H1 (cell line): ENCODE results near the gene WDR90. TPM values are rescaled to one million over a fixed set of nuclear protein-coding genes. Genes with fewer than 3 reads are reported as not detected.
A peak's percentile ranks its signal among the peaks of the same experiment; 100 is the strongest.

Experiments
- CTCF ChIA-PET: fragments of 300-600 bp; sonication (Branson Sonifier 250); formaldehyde crosslinking; loops from one replicate; lab custom pipeline; 2021; ENCODE audit not compliant: partially characterized antibody; lab: Charles Lee
- POLR2A ChIA-PET: fragments of 300-600 bp; sonication (Branson Sonifier 250); formaldehyde crosslinking; loops from one replicate; lab custom pipeline; 2021; ENCODE audit warnings: inconsistent platforms; ENCODE audit not compliant: partially characterized antibody; lab: Charles Lee
- DNase-seq, 2 experiments: peaks; one replicate each; pipeline versions ENCODE4 v3.0.0 to v3.0.0-alpha.2; 2010 to 2022; ENCODE audit warnings: low spot score in 2 of 2, low read depth in 1 of 2, mixed read lengths in 1 of 2
- FAIRE-seq: peaks from 2 replicates; lab custom pipeline; 2011; peaks lifted over from hg19 to GRCh38; lab: Jason Lieb, UNC
- H2AFZ ChIP-seq: 2 replicates; pipeline ENCODE4 v1.8.1; 2012; ENCODE audit warnings: low read length, inconsistent platforms
- H2AK5ac ChIP-seq: 2 replicates; pipeline ENCODE4 v1.6.1; 2013; ENCODE audit warnings: low read depth, low read length
- H2BK120ac ChIP-seq: replicated peaks from 2 replicates; pipeline ENCODE3; 2013; ENCODE audit warnings: low read depth, low read length, inconsistent platforms
- H2BK12ac ChIP-seq: 2 replicates; pipeline ENCODE4 v1.6.1; 2013; ENCODE audit warnings: low read depth, low read length
- H2BK15ac ChIP-seq: 2 replicates; pipeline ENCODE4 v1.6.1; 2013; ENCODE audit warnings: low read length
- H2BK20ac ChIP-seq: 2 replicates; pipeline ENCODE4 v1.6.1; 2013; ENCODE audit warnings: low read length
- H2BK5ac ChIP-seq: 2 replicates; pipeline ENCODE4 v1.6.1; 2013; ENCODE audit warnings: low read depth, low read length
- H3K14ac ChIP-seq: 2 replicates; pipeline ENCODE4 v1.6.1; 2013; ENCODE audit warnings: inconsistent platforms; ENCODE audit not compliant: insufficient read length
- H3K18ac ChIP-seq: 2 replicates; pipeline ENCODE4 v1.6.1; 2013; ENCODE audit warnings: low read length; ENCODE audit errors: extremely low read depth
- H3K23ac ChIP-seq: 2 replicates; pipeline ENCODE4 v1.6.1; 2013; ENCODE audit warnings: inconsistent platforms; ENCODE audit not compliant: insufficient read length
- H3K23me2 ChIP-seq: 2 replicates; pipeline ENCODE4 v1.6.1; 2013; ENCODE audit warnings: low read depth, low read length
- H3K27ac ChIP-seq: 2 replicates; pipeline ENCODE4 v1.6.1; 2011; ENCODE audit warnings: low read depth, low read length, inconsistent platforms
- H3K27me3 ChIP-seq, 4 experiments: replicated peaks in 1 of 4; 1 replicate in 1 of 4; 2 replicates in 3 of 4; pipeline versions ENCODE4 v1.6.1 to v1.8.1; 2011 to 2013; ENCODE audit warnings: low read length in 3 of 4, mild to moderate bottlenecking in 3 of 4, inconsistent platforms in 2 of 4, mixed read lengths in 2 of 4, moderate library complexity in 1 of 4; ENCODE audit not compliant: control insufficient read depth in 3 of 4, insufficient read depth in 3 of 4; ENCODE audit errors: extremely low read depth in 1 of 4
- H3K36me3 ChIP-seq, 4 experiments: 2 replicates each; pipeline versions ENCODE4 v1.6.1 to v1.8.1; 2011 to 2013; ENCODE audit warnings: mild to moderate bottlenecking in 4 of 4, low read length in 3 of 4, moderate library complexity in 2 of 4, control low read depth in 1 of 4, inconsistent platforms in 1 of 4; ENCODE audit not compliant: insufficient read depth in 4 of 4, control insufficient read depth in 2 of 4
- H3K4ac ChIP-seq: replicated peaks from 2 replicates; pipeline ENCODE3; 2013; ENCODE audit warnings: low read length, low read depth, mixed read lengths, inconsistent platforms; ENCODE audit not compliant: insufficient read length
- H3K4me1 ChIP-seq, 4 experiments: replicated peaks in 1 of 4; 1 replicate in 1 of 4; 2 replicates in 3 of 4; pipeline versions ENCODE4 v1.6.1 to v1.8.1; 2011 to 2013; ENCODE audit warnings: low read length in 3 of 4, inconsistent platforms in 2 of 4, mixed read lengths in 1 of 4; ENCODE audit not compliant: insufficient read depth in 4 of 4, control insufficient read depth in 3 of 4
- H3K4me2 ChIP-seq, 2 experiments: 2 replicates each; pipeline versions ENCODE4 v1.6.1 to v1.8.1; 2011 to 2013; ENCODE audit warnings: low read depth in 2 of 2, low read length in 2 of 2, control low read depth in 1 of 2, inconsistent platforms in 1 of 2, mild to moderate bottlenecking in 1 of 2; ENCODE audit not compliant: insufficient read depth in 1 of 2
- H3K4me3 ChIP-seq, 4 experiments: fragments of 200-600, 300-600 bp in 1 of 4; sonication (generic), shearing (Covaris generic), sonication (Bioruptor Twin) in 1 of 4; 2 replicates each; pipeline versions ENCODE4 v1.5.1 to v1.8.1; 2011 to 2016; ENCODE audit warnings: low read length in 4 of 4, low read depth in 3 of 4, control low read depth in 2 of 4, inconsistent platforms in 2 of 4, mild to moderate bottlenecking in 2 of 4, mixed read lengths in 1 of 4, moderate library complexity in 1 of 4; ENCODE audit not compliant: insufficient read depth in 2 of 4; ENCODE audit errors: extremely low read depth in 1 of 4
- H3K56ac ChIP-seq: replicated peaks from 2 replicates; pipeline ENCODE3; 2013; ENCODE audit warnings: low read depth, mild to moderate bottlenecking, mixed read lengths, low read length, inconsistent platforms; ENCODE audit not compliant: insufficient read length
- H3K79me1 ChIP-seq: 2 replicates; pipeline ENCODE4 v1.6.1; 2013; ENCODE audit warnings: low read depth, low read length, control low read depth
- H3K79me2 ChIP-seq, 2 experiments: 2 replicates each; pipeline versions ENCODE4 v1.6.1 to v1.8.1; 2012 to 2013; ENCODE audit warnings: low read length in 2 of 2, mild to moderate bottlenecking in 2 of 2, inconsistent platforms in 1 of 2; ENCODE audit not compliant: insufficient read depth in 2 of 2, control insufficient read depth in 1 of 2
- H3K9ac ChIP-seq, 4 experiments: replicated peaks in 1 of 4; 1 replicate in 1 of 4; 2 replicates in 3 of 4; pipeline versions ENCODE4 v1.6.1 to v1.8.1; 2011 to 2013; ENCODE audit warnings: low read depth in 3 of 4, low read length in 3 of 4, control low read depth in 2 of 4, mild to moderate bottlenecking in 2 of 4, moderate library complexity in 2 of 4, inconsistent platforms in 1 of 4; ENCODE audit errors: extremely low read depth in 1 of 4
- H3K9me3 ChIP-seq, 2 experiments: 2 replicates each; pipeline versions ENCODE4 v1.6.1 to v1.8.1; 2012 to 2013; ENCODE audit warnings: mild to moderate bottlenecking in 2 of 2, moderate library complexity in 2 of 2, control low read depth in 1 of 2, inconsistent platforms in 1 of 2, low read depth in 1 of 2, low read length in 1 of 2, mixed read lengths in 1 of 2; ENCODE audit not compliant: insufficient read depth in 2 of 2
- H4K20me1 ChIP-seq, 2 experiments: replicated peaks in 1 of 2; 2 replicates each; pipeline versions ENCODE3 to v1.8.1; 2011 to 2013; ENCODE audit warnings: inconsistent platforms in 2 of 2, low read length in 2 of 2, mild to moderate bottlenecking in 1 of 2; ENCODE audit not compliant: insufficient read depth in 2 of 2, control insufficient read depth in 1 of 2
- H4K5ac ChIP-seq: 2 replicates; pipeline ENCODE4 v1.6.1; 2013; ENCODE audit warnings: low read length, low read depth, mixed read lengths, inconsistent platforms; ENCODE audit not compliant: insufficient read length
- H4K8ac ChIP-seq: 2 replicates; pipeline ENCODE4 v1.8.0; 2013; ENCODE audit warnings: mild to moderate bottlenecking, moderate library complexity, low read length, inconsistent platforms; ENCODE audit not compliant: insufficient read depth; ENCODE audit errors: extremely low read depth
- H4K91ac ChIP-seq: replicated peaks from 2 replicates; pipeline ENCODE3; 2013; ENCODE audit warnings: low read length, mixed read lengths, inconsistent platforms; ENCODE audit not compliant: insufficient read length
- HDAC6 ChIP-seq: IDR thresholded peaks from one replicate; pipeline ENCODE4 v1.7.1; 2012; ENCODE audit warnings: low read depth, mild to moderate bottlenecking, inconsistent platforms, low read length, moderate library complexity
- MAX ChIP-seq: IDR thresholded peaks from 2 replicates; pipeline ENCODE4 v1.6.1; 2012; ENCODE audit warnings: inconsistent platforms
- SIN3A ChIP-seq, 2 experiments: IDR thresholded peaks in 1 of 2; conservative IDR thresholded peaks in 1 of 2; 2 replicates each; pipeline ENCODE4 v1.6.1; 2011 to 2012; ENCODE audit warnings: low read length in 2 of 2, improper control_type of control experiment in 1 of 2, low read depth in 1 of 2, mild to moderate bottlenecking in 1 of 2
- TCF12 ChIP-seq: IDR thresholded peaks from 2 replicates; pipeline ENCODE4 v1.6.1; 2011; ENCODE audit warnings: low read depth, mild to moderate bottlenecking, low read length
- TEAD4 ChIP-seq: IDR thresholded peaks from 2 replicates; pipeline ENCODE4 v1.6.1; 2012; ENCODE audit warnings: low read depth, low read length, inconsistent platforms, mixed read lengths
- WGBS, 2 experiments: shearing (Covaris generic) in 1 of 2; methylation state at CpG; one replicate each; pipeline versions ENCODE4 v1.1.6 to v1.1.7; 2013 to 2015; ENCODE audit warnings: low lambda C conversion rate in 2 of 2, mixed read lengths in 2 of 2, inconsistent platforms in 1 of 2, low coverage in 1 of 2, missing lambda C conversion rate in 1 of 2; ENCODE audit not compliant: insufficient replicate concordance in 2 of 2, insufficient coverage in 1 of 2, insufficient read length in 1 of 2; ENCODE audit errors: extremely low coverage in 1 of 2, missing lambda C conversion rate in 1 of 2; 5-methylcytosine and 5-hydroxymethylcytosine counted together
- polyA plus RNA-seq, 7 experiments: library from polyadenylated mRNA; depleted of rRNA in 3 of 7; stranded (reverse) in 5 of 7; unstranded in 2 of 7; fragments of >200 nt in 5 of 7; fragments of 200-250 nt in 2 of 7; gene quantifications; 1 replicate in 5 of 7; 2 replicates in 1 of 7; 4 replicates in 1 of 7; pipeline versions ENCODE4 v1.2.1 to v1.2.3, GENCODE V29; 2011 to 2013; ENCODE audit warnings: missing spikeins in 2 of 7, mixed read lengths in 2 of 7
- total RNA-seq: library from RNA; stranded (reverse); fragmentation: NEBNext Ultra II Directional; extraction: Animal tissue kit (Norgen Biotek cat#: 25700); gene quantifications from 2 replicates; pipeline ENCODE4 v1.2.1, GENCODE V29; 2021

Gene WDR90
- total and polyA plus RNA-seq, 2 of the 8 experiments (the other 6 are each of a cell fraction or from before 2014, with no cell fraction given) = 24.0 to 47.2 TPM

DNA sequence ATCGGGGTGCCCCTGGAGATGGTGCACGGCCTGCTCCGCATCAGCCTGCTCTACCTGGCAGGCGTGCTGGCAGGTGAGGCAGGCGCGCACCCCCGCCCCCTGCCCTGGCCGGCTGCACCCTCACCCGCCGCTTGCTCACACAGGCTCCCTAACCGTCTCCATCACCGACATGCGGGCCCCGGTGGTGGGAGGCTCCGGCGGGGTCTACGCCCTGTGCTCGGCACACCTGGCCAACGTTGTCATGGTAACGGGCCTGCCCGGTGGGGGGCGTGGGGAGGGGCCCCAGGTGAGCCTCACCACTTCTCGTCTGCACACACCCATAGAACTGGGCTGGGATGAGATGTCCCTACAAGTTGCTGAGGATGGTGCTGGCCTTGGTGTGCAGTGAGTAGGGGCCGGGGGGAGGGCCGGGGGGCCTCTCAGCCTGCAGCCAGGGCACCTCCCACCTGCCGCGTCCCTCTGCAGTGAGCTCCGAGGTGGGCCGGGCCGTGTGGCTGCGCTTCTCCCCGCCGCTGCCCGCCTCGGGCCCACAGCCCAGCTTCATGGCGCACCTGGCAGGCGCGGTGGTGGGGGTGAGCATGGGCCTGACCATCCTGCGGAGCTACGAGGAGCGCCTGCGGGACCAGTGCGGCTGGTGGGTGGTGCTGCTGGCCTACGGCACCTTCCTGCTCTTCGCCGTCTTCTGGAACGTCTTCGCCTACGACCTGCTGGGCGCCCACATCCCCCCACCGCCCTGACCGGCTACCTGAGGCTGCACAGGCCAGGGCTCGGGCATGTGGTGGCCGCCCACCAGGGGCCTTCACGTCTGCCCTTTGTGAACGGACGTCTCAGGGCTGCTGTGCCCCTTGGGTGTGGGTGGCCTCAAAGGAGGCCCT is 28.4 kb downstream of the WDR90 start:
- ChIA-PET POLR2A (interaction anchor here (1.4 to 13.3 kb wide), 6 partner anchors 12 to 111 kb away, joined by 4 to 214 read pairs (median 13); partner anchors contain the start of genes ANTKMT, CHTF18, RHOT2 and RPUSD1), CTCF (interaction anchor here (0.9 to 12.0 kb wide), 5 partner anchors 10 to 95 kb away, joined by 4 to 75 read pairs (median 6); partner anchors contain the start of genes RHOT2 and WDR24)
- no peak overlapping the region for H2BK120ac ChIP-seq
- no peak overlapping the region for H3K4ac ChIP-seq
- peak overlapping the region; percentile 96; the same call in 1 of the 2 replicates for H2BK12ac ChIP-seq
- no peak overlapping the region for H3K14ac ChIP-seq
- peaks cover 0 to 2% (median 0%) of the 10 kb centered on the region in 4 experiments; a peak in 2 of 7 replicates for H3K27me3 ChIP-seq
- no peak overlapping the region for H3K23ac ChIP-seq
- H2BK15ac ChIP-seq = peak overlapping the region; percentile 46; the same call in 1 of the 2 replicates
- no peak overlapping the region for H3K9ac ChIP-seq
- peak overlapping the region; percentile 73 for H4K91ac ChIP-seq
- TF ChIP-seq TCF12 (0 out of 2 replicates have a peak, but pooled peaks have one; percentile 57), HDAC6 (no peak), SIN3A (conservative IDR thresholded peaks at IDR 0.05 in 1 of 2, IDR thresholded peaks at IDR 0.05 in 1 of 2; ENCODE audit: low read depth in 1 of 2, low read length in 2 of 2) (0 out of 4 replicates have a peak, but pooled peaks of 1 of the 2 experiments have one; percentile 42), MAX (no peak; the same call in 1 of the 2 replicates), TEAD4 (no peak)
- TF ChIP-seq, all 59 proteins: peak for 2
- Histone ChIP-seq H4K5ac (no peak overlapping the region), H2BK20ac (no peak overlapping the region; the same call in 1 of the 2 replicates), H4K8ac (peak overlapping the region; percentile 80), H3K4me1 (peaks cover 0 to 37% (median 31%) of the 10 kb centered on the region in 4 experiments; a peak in 6 of 7 replicates), H3K79me2 (peaks cover 0 to 12% of the 10 kb centered on the region in 2 experiments; a peak in 1 of 4 replicates), H4K20me1 (peaks cover 4 to 26% of the 10 kb centered on the region in 2 experiments), H3K79me1 (peaks cover 6% of the 10 kb centered on the region; the same call in 1 of the 2 replicates), H2BK5ac (peak overlapping the region; percentile 66; the same call in 1 of the 2 replicates), H3K27ac (no peak overlapping the region), H3K9me3 (no peaks in the 10 kb centered on the region), H3K18ac (peak overlapping the region; percentile 48), H3K4me2 (peak overlapping the region; percentile 11 to 52; a peak in 3 of 4 replicates), H3K56ac (no peak overlapping the region), H3K23me2 (peaks cover 15% of the 10 kb centered on the region), H3K36me3 (peaks cover 5 to 22% (median 17%) of the 10 kb centered on the region in 4 experiments), H2AFZ (no peak overlapping the region), H2AK5ac (no peak overlapping the region), H3K4me3 (0 out of 8 replicates have a peak overlapping the region, but pooled peaks of 1 of the 4 experiments have one; percentile 8)
- FAIRE-seq (no peak), DNase-seq (peak in 1 of 2 experiments; percentile 87)
- 83% methylated on average over 47 of the region's 57 CpGs; no CpG with 5 or more reads in 1 of the 2 experiments for WGBS, 2 experiments
